Retina (tissue), 1 donor: ENCODE measurements around the gene TMEM19.
"Not testable (repeated sequence)": the region's sequence is repeated elsewhere in the genome, so short reads cannot be mapped to it uniquely, and the experiment has no call there.

Experiments used
- DNase-seq: peaks from one replicate; pipeline ENCODE4 v3.0.0-alpha.2; 2016

Gene TMEM19

GRCh38 chr12:71671311-71671710 is 14.6 kb upstream of the TMEM19 start:
- no peak for DNase-seq

- no peak for DNase-seq
These were observed 14.1 kb upstream of the TMEM19 start for GRCh38 chr12:71671816-71672215.

- DNase-seq: no peak
These were observed 3.4 kb upstream of the TMEM19 start for GRCh38 chr12:71682466-71682865.

- no peak for DNase-seq
These were observed 2.2 kb upstream of the TMEM19 start for GRCh38 chr12:71683633-71684032.

- no peak for DNase-seq
These were observed 1.8 kb upstream of the TMEM19 start for GRCh38 chr12:71684081-71684480.

- no peak for DNase-seq
These were observed 473 bp upstream of the TMEM19 start for GRCh38 chr12:71685312-71685906.

GRCh38 chr12:71686658-71687025 is 760 bp downstream of the TMEM19 start:
- no peak for DNase-seq

GRCh38 chr12:71687172-71687571 is 1.3 kb downstream of the TMEM19 start:
- not testable (repeated sequence) for DNase-seq

- no peak for DNase-seq
These were observed 3.2 kb downstream of the TMEM19 start for GRCh38 chr12:71688961-71689570.

GRCh38 chr12:71691504-71692129 is 5.7 kb downstream of the TMEM19 start:
- DNase-seq: no peak

GRCh38 chr12:71693126-71693525 is 7.2 kb downstream of the TMEM19 start:
- DNase-seq: no peak

- not testable (repeated sequence) for DNase-seq
These were observed 7.8 kb downstream of the TMEM19 start for GRCh38 chr12:71693651-71694050.

- DNase-seq: no peak
These were observed 8.4 kb downstream of the TMEM19 start for GRCh38 chr12:71694099-71694820.

- no peak for DNase-seq
These were observed 9.9 kb downstream of the TMEM19 start for GRCh38 chr12:71695782-71696181.

GRCh38 chr12:71702181-71702580 is 16.3 kb downstream of the TMEM19 start:
- not testable (repeated sequence) for DNase-seq

GRCh38 chr12:71702590-71702989 is 16.7 kb downstream of the TMEM19 start:
- no peak for DNase-seq

- peak; percentile 61 for DNase-seq
These were observed 17.3 kb downstream of the TMEM19 start for GRCh38 chr12:71703206-71703605.

GRCh38 chr12:71704920-71705319 is 19.0 kb downstream of the TMEM19 start:
- no peak for DNase-seq

GRCh38 chr12:71708658-71709057 is 22.8 kb downstream of the TMEM19 start:
- no peak for DNase-seq

GRCh38 chr12:71710276-71711125 is 24.6 kb downstream of the TMEM19 start:
- no peak for DNase-seq

GRCh38 chr12:71718611-71719010 is 32.7 kb downstream of the TMEM19 start:
- DNase-seq: no peak

- DNase-seq: no peak
These were observed 33.9 kb downstream of the TMEM19 start for GRCh38 chr12:71719647-71720370.
